GM23248 (cell line): ENCODE results near the gene LRIG2. TPM values are rescaled to one million over a fixed set of nuclear protein-coding genes. Genes with fewer than 3 reads are reported as not detected.
A peak's percentile ranks its signal among the peaks of the same experiment; 100 is the strongest.
"Not testable (repeated sequence)": the region's sequence is repeated elsewhere in the genome, so short reads cannot be mapped to it uniquely, and the experiment has no call there.

Source experiments
- DNase-seq: peaks from one replicate; pipeline ENCODE4 v3.0.0-alpha.2; 2015
- H2AFZ ChIP-seq: fragments of 200-600 bp; sonication (generic); 2 replicates; pipeline ENCODE4 v1.6.1; 2016; ENCODE audit warnings: antibody characterized with exemption
- H3F3A ChIP-seq: fragments of 200-600 bp; sonication (generic); 2 replicates; pipeline ENCODE4 v1.6.1; 2016; ENCODE audit warnings: mild to moderate bottlenecking, antibody characterized with exemption, mixed run types; ENCODE audit not compliant: insufficient read depth
- H3K27ac ChIP-seq: fragments of 200-600 bp; sonication (generic); 2 replicates; pipeline ENCODE4 v1.5.1; 2016; ENCODE audit warnings: mild to moderate bottlenecking
- H3K27me3 ChIP-seq: fragments of 200-600 bp; sonication (generic); replicated peaks from 2 replicates; pipeline ENCODE4 v1.6.1; 2016; ENCODE audit warnings: mild to moderate bottlenecking; ENCODE audit not compliant: insufficient read depth
- H3K36me3 ChIP-seq: fragments of 200-600 bp; sonication (generic); 2 replicates; pipeline ENCODE4 v1.6.1; 2016; ENCODE audit warnings: low read depth, mild to moderate bottlenecking
- H3K4me1 ChIP-seq: fragments of 200-600 bp; sonication (generic); 2 replicates; pipeline ENCODE4 v1.6.1; 2016; ENCODE audit warnings: mild to moderate bottlenecking; ENCODE audit not compliant: insufficient read depth
- H3K4me2 ChIP-seq: fragments of 200-600 bp; sonication (generic); one replicate; pipeline ENCODE4 v1.6.1; 2016; ENCODE audit warnings: mild to moderate bottlenecking; ENCODE audit not compliant: unreplicated experiment
- H3K4me3 ChIP-seq: fragments of 200-600 bp; sonication (generic); 2 replicates; pipeline ENCODE4 v1.5.1; 2016; ENCODE audit warnings: mild to moderate bottlenecking
- H3K79me2 ChIP-seq: fragments of 200-600 bp; sonication (generic); 2 replicates; pipeline ENCODE4 v1.6.1; 2016; ENCODE audit warnings: mild to moderate bottlenecking; ENCODE audit not compliant: insufficient read depth
- H3K9ac ChIP-seq: fragments of 200-600 bp; sonication (generic); 2 replicates; pipeline ENCODE4 v1.6.1; 2016; ENCODE audit warnings: mild to moderate bottlenecking
- H3K9me2 ChIP-seq: fragments of 200-600 bp; sonication (generic); 2 replicates; pipeline ENCODE4 v1.6.1; 2016; ENCODE audit warnings: mixed run types, mild to moderate bottlenecking, moderate library complexity; ENCODE audit not compliant: insufficient read depth
- H3K9me3 ChIP-seq: fragments of 200-600 bp; sonication (generic); one replicate; pipeline ENCODE4 v1.6.1; 2017; ENCODE audit warnings: low read depth
- H4K20me1 ChIP-seq: fragments of 200-600 bp; sonication (generic); 2 replicates; pipeline ENCODE4 v1.6.0; 2016; ENCODE audit not compliant: insufficient read depth
- EZH2 ChIP-seq: fragments of 200-600 bp; sonication (generic); IDR thresholded peaks from 2 replicates; pipeline ENCODE4 v1.6.1; 2018; ENCODE audit warnings: antibody characterized with exemption, mild to moderate bottlenecking; ENCODE audit not compliant: insufficient read depth, poor library complexity, severe bottlenecking
- EZH2phosphoT487 ChIP-seq: fragments of 200-600 bp; sonication (generic); IDR thresholded peaks from 2 replicates; pipeline ENCODE4 v1.6.1; 2018; ENCODE audit warnings: antibody characterized with exemption, moderate library complexity, mild to moderate bottlenecking, low read depth; ENCODE audit not compliant: insufficient read depth
- WGBS, 2 experiments: methylation state at CpG; one replicate each; pipeline ENCODE4 v1.1.6; 2015 to 2017; ENCODE audit warnings: low lambda C conversion rate in 2 of 2, low coverage in 1 of 2; ENCODE audit errors: missing lambda C conversion rate in 2 of 2; 5-methylcytosine and 5-hydroxymethylcytosine counted together
- in situ Hi-C: fragments of 300-500 bp; cut with MboI; formaldehyde crosslinking; loops from 2 replicates; pipeline ENCODE4 v1.15.0; 2020
- polyA plus RNA-seq: library from polyadenylated mRNA; unstranded; fragments of >200 nt; fragmentation: Nextera tagmentation; extraction: Ambion mirVana; gene quantifications from 2 replicates; pipeline ENCODE4 v1.2.1, GENCODE V29; 2016
- total RNA-seq: library from RNA; depleted of rRNA; stranded (reverse); fragments of >200 nt; shearing (Covaris generic); gene quantifications from 2 replicates; pipeline ENCODE4 v1.2.3, GENCODE V29; 2014

The LRIG2 gene
- total and polyA plus RNA-seq, 2 experiments from 2014 or later = 4.1 to 6.3 TPM

DNA sequence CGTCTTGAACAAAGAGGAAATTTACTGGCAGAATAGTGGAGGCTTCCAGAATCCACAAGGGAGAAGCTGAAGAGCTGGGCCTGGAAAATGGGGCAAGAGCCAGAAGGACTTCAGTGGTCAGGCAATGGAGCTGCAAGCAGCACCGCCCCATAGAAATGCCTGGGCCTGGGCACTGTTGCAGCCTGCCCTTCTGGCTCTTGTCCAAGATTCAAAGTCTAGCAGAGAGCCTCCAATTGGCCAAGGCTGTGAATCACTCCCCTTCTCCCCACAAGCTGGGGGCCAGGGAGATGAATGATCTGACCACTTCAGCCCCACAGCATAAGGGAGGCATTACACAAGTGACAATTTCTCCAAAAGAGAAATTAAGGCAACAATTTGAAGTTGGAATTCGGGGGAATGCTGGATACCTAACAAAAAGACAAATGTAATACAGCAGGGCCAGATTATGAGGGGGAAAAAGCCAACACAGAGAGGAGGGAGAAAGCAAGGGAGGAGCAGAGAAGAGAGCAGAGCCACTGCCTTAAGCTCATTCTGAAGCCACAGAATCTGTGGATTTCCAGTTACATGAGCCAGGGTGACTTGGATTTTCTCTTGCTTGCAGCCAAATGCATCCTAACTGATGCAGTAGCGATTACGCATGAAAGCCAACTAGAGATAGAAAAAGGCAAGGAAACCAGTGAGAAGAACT is 80.3 kb downstream of the LRIG2 start:
- H3K9me2 ChIP-seq = no peaks in the 10 kb centered on the region
- no peaks in the 10 kb centered on the region for H3K4me1 ChIP-seq
- no peaks in the 10 kb centered on the region for H3K9me3 ChIP-seq
- TF ChIP-seq EZH2 = no peak
- no peak for TF ChIP-seq EZH2phosphoT487
- H2AFZ ChIP-seq = no peak overlapping the region
- peak; percentile 13 for DNase-seq
- no peaks in the 10 kb centered on the region for H4K20me1 ChIP-seq
- WGBS, 2 experiments = 53 to 57% methylated on average over 5 of the region's 5 CpGs
- H3K9ac ChIP-seq = no peak overlapping the region
- H3K27ac ChIP-seq = no peak overlapping the region
- H3F3A ChIP-seq = no peaks in the 10 kb centered on the region
- no peaks in the 10 kb centered on the region for H3K79me2 ChIP-seq
- in situ Hi-C loops = no loop called here
- no peaks in the 10 kb centered on the region for H3K36me3 ChIP-seq
- H3K4me3 ChIP-seq = no peak overlapping the region
- no peaks in the 10 kb centered on the region; the same call in 1 of the 2 replicates for H3K27me3 ChIP-seq
- H3K4me2 ChIP-seq = no peak overlapping the region

DNA sequence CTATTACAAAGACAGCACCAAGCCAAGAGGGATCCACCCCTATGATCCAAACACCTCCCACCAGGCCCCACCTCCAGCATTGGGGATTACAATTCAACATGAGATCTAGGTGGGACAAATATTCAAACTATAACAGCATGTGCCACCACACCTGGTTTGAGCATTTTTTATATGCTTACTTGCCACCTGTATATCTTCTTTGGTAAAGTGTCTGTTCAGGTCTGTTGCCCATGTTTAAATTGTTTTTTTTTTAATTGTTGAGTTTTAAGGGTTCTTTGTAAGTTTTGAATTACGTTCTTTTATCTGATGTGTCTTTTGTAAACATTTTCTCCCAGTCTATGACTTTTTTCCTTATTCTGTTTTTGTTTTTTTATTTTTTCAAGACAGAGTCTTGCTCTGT is 83.4 kb downstream of the LRIG2 start:
- no peaks in the 10 kb centered on the region; the same call in 1 of the 2 replicates for H3K27me3 ChIP-seq
- no peak for DNase-seq
- H3F3A ChIP-seq = no peaks in the 10 kb centered on the region
- H2AFZ ChIP-seq = no peak overlapping the region
- in situ Hi-C loops = no loop called here
- H3K9me2 ChIP-seq = no peaks in the 10 kb centered on the region
- H3K79me2 ChIP-seq = no peaks in the 10 kb centered on the region
- H3K9me3 ChIP-seq = no peaks in the 10 kb centered on the region
- TF ChIP-seq EZH2phosphoT487 (no peak), EZH2 (no peak)
- H3K4me1 ChIP-seq = no peaks in the 10 kb centered on the region
- WGBS, 2 experiments = 73 to 78% methylated on average over 1 of the region's 1 CpG
- no peak overlapping the region for H3K27ac ChIP-seq
- no peak overlapping the region for H3K9ac ChIP-seq
- H3K4me2 ChIP-seq = no peak overlapping the region
- no peaks in the 10 kb centered on the region for H3K36me3 ChIP-seq
- no peaks in the 10 kb centered on the region for H4K20me1 ChIP-seq
- no peak overlapping the region for H3K4me3 ChIP-seq

GRCh38 chr1:113158743-113159142 is 85.7 kb downstream of the LRIG2 start:
- H3K9me2 ChIP-seq, DNase-seq, H3F3A ChIP-seq, H3K9ac ChIP-seq, in situ Hi-C loops, H2AFZ ChIP-seq, H3K27ac ChIP-seq, H3K4me2 ChIP-seq, H3K9me3 ChIP-seq, H3K4me3 ChIP-seq, H3K36me3 ChIP-seq, H3K79me2 ChIP-seq, H4K20me1 ChIP-seq, H3K27me3 ChIP-seq, H3K4me1 ChIP-seq: not testable (repeated sequence)
- WGBS, 2 experiments = 20 to 21% methylated on average over 6 of the region's 6 CpGs

DNA sequence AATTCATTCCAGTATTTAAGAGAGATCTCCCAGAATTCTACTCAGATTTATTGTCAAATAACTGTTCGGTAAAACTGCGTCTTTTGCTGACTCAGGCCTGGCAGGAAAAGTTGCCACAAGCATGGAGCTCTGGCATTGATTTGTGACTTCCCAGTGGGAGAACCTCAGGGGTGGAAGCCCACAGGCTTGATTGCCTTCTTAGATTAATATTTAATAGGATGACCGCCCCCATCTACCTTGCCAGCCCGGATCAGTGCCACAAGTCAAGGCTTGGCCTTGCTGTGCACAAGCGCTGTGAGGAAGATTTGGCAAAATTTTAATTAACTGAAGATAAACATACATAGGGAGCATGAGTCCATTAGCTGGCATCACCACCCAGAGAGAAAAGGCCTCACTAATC is 93.5 kb downstream of the LRIG2 start:
- H3K79me2 ChIP-seq = no peaks in the 10 kb centered on the region
- no peak overlapping the region for H3K4me3 ChIP-seq
- H3F3A ChIP-seq = no peaks in the 10 kb centered on the region
- no peak overlapping the region for H3K9ac ChIP-seq
- in situ Hi-C loops = no loop called here
- no peak overlapping the region for H2AFZ ChIP-seq
- H3K9me2 ChIP-seq = no peaks in the 10 kb centered on the region
- H3K27ac ChIP-seq = no peak overlapping the region
- no peaks in the 10 kb centered on the region for H3K36me3 ChIP-seq
- H4K20me1 ChIP-seq = no peaks in the 10 kb centered on the region
- H3K27me3 ChIP-seq = no peaks in the 10 kb centered on the region
- TF ChIP-seq EZH2phosphoT487 = no peak
- no peak for TF ChIP-seq EZH2
- no peak for DNase-seq
- no peaks in the 10 kb centered on the region for H3K4me1 ChIP-seq
- WGBS, 2 experiments = 79 to 85% methylated on average over 5 of the region's 5 CpGs
- no peaks in the 10 kb centered on the region for H3K9me3 ChIP-seq
- no peak overlapping the region for H3K4me2 ChIP-seq

DNA sequence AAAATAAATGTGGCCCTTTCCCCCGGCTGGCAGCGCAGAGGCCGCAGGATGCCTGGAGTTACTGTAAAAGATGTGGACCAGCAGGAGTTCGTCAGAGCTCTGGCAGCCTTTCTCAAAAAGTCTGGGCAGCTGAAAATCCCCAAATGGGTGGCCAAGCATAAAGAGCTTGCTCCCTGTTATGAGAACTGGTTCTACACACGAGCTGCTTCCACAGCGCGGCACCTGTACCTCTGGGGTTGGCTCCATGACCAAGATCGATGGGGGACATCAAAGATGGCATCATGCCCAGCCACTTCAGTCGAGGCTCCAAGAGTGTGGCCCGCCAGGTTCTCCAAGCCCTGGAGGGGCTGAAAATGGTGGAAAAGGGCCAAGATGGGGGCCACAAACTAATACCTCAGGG is 95.9 kb downstream of the LRIG2 start:
- H3K4me1 ChIP-seq = no peaks in the 10 kb centered on the region
- TF ChIP-seq EZH2phosphoT487 = no peak
- no peak for TF ChIP-seq EZH2
- no peaks in the 10 kb centered on the region for H4K20me1 ChIP-seq
- no peaks in the 10 kb centered on the region for H3K9me2 ChIP-seq
- no peak overlapping the region for H3K4me3 ChIP-seq
- no peaks in the 10 kb centered on the region for H3K79me2 ChIP-seq
- no peak for DNase-seq
- no peaks in the 10 kb centered on the region for H3F3A ChIP-seq
- no peaks in the 10 kb centered on the region for H3K36me3 ChIP-seq
- no peak overlapping the region for H3K4me2 ChIP-seq
- in situ Hi-C loops = no loop called here
- no peaks in the 10 kb centered on the region for H3K9me3 ChIP-seq
- 55% methylated on average over 10 of the region's 10 CpGs for WGBS, 2 experiments
- H3K27ac ChIP-seq = no peak overlapping the region
- no peak overlapping the region for H3K9ac ChIP-seq
- 0 out of 2 replicates have a peak, but pooled peaks cover 3% of the 10 kb centered on the region for H3K27me3 ChIP-seq
- H2AFZ ChIP-seq = no peak overlapping the region
